ENCODE data around the gene SLC4A5. TPM values are rescaled to one million over a fixed set of nuclear protein-coding genes. Genes with fewer than 3 reads are reported as not detected.

SLC4A5 gene
- total RNA-seq, 1 experiment from 2014 or later: 0.70 TPM

GRCh38 chr2:74242354-74243071 lies 100.7 kb downstream of the SLC4A5 start:
- BruUV-seq (replicated peaks): no TSS peak
- H3K36me3 Mint-ChIP-seq (ENCODE audit: insufficient read depth, unreplicated experiment): no peaks in the 10 kb centered on the region
- no peaks in the 10 kb centered on the region for H3K27me3 Mint-ChIP-seq (ENCODE audit: insufficient read depth, unreplicated experiment)
- no peak for DNase-seq (ENCODE audit: unreplicated experiment)
- POLR2A ChIA-PET: no interaction called here
- intact Hi-C loops (cut with micrococcal nuclease): no loop called here
- H3K4me1 Mint-ChIP-seq (ENCODE audit: insufficient read depth, unreplicated experiment): peaks cover 9% of the 10 kb centered on the region
- TF ChIP-seq CTCF (IDR thresholded peaks at IDR 0.05; ENCODE audit: unreplicated experiment): no peak
- H3K27ac Mint-ChIP-seq (ENCODE audit: low read depth, unreplicated experiment): no peak overlapping the region
- no peaks in the 10 kb centered on the region for H3K9me3 Mint-ChIP-seq (ENCODE audit: unreplicated experiment)
- H3K4me3 Mint-ChIP-seq (ENCODE audit: unreplicated experiment): no peak overlapping the region
- CTCF ChIA-PET: interaction anchor here (0.5 to 1.2 kb wide), 4 partner anchors 12 to 553 kb away, joined by 3 to 5 read pairs (median 4); no protein-coding TSS in a partner anchor

GRCh38 chr2:74239346-74239745 lies 103.9 kb downstream of the SLC4A5 start:
- no peak overlapping the region for H3K4me3 Mint-ChIP-seq (ENCODE audit: unreplicated experiment)
- CTCF ChIA-PET: interaction anchor here (0.6 to 3.6 kb wide), 3 partner anchors 10 to 1026 kb away, joined by 3 to 23 read pairs (median 3); no protein-coding TSS in a partner anchor
- peaks cover 24% of the 10 kb centered on the region for H3K4me1 Mint-ChIP-seq (ENCODE audit: insufficient read depth, unreplicated experiment)

GRCh38 chr2:74238879-74239278 lies 104.3 kb downstream of the SLC4A5 start:
- ChIA-PET POLR2A (interaction anchor here (0.9 to 1.5 kb wide), 4 partner anchors 12 to 153 kb away, joined by 3 to 5 read pairs (median 4); no protein-coding TSS in a partner anchor), CTCF (interaction anchor here (0.6 to 3.6 kb wide), 5 partner anchors 11 to 1025 kb away, joined by 3 to 23 read pairs (median 3); no protein-coding TSS in a partner anchor)
- H3K9me3 Mint-ChIP-seq (ENCODE audit: unreplicated experiment): peaks cover 13% of the 10 kb centered on the region
- no peaks in the 10 kb centered on the region for H3K27me3 Mint-ChIP-seq (ENCODE audit: insufficient read depth, unreplicated experiment)
- BruUV-seq (replicated peaks): no TSS peak
- intact Hi-C loops (cut with micrococcal nuclease): no loop called here
- DNase-seq (ENCODE audit: unreplicated experiment): peak; percentile 96
- peaks cover 24% of the 10 kb centered on the region for H3K4me1 Mint-ChIP-seq (ENCODE audit: insufficient read depth, unreplicated experiment)
- no peak overlapping the region for H3K4me3 Mint-ChIP-seq (ENCODE audit: unreplicated experiment)
- H3K36me3 Mint-ChIP-seq (ENCODE audit: insufficient read depth, unreplicated experiment): no peaks in the 10 kb centered on the region
- TF ChIP-seq CTCF (IDR thresholded peaks at IDR 0.05; ENCODE audit: unreplicated experiment): no peak
- peak overlapping the region; percentile 42 for H3K27ac Mint-ChIP-seq (ENCODE audit: low read depth, unreplicated experiment)

More at GRCh38 chr2:74239346-74239745, 103.9 kb downstream of the SLC4A5 start:
- DNase-seq (ENCODE audit: unreplicated experiment): no peak
- intact Hi-C loops (cut with micrococcal nuclease): no loop called here
- no peak for TF ChIP-seq CTCF (IDR thresholded peaks at IDR 0.05; ENCODE audit: unreplicated experiment)
- H3K27ac Mint-ChIP-seq (ENCODE audit: low read depth, unreplicated experiment): peak overlapping the region; percentile 42
- H3K36me3 Mint-ChIP-seq (ENCODE audit: insufficient read depth, unreplicated experiment): no peaks in the 10 kb centered on the region
- BruUV-seq (replicated peaks): no TSS peak
- POLR2A ChIA-PET: interaction anchor here (0.9 to 1.5 kb wide), 4 partner anchors 12 to 152 kb away, joined by 3 to 5 read pairs (median 4); no protein-coding TSS in a partner anchor
- no peaks in the 10 kb centered on the region for H3K27me3 Mint-ChIP-seq (ENCODE audit: insufficient read depth, unreplicated experiment)
- H3K9me3 Mint-ChIP-seq (ENCODE audit: unreplicated experiment): peaks cover 13% of the 10 kb centered on the region

GRCh38 chr2:74235041-74235440 lies 108.2 kb downstream of the SLC4A5 start:
- intact Hi-C loops (cut with micrococcal nuclease): no loop called here
- CTCF ChIA-PET: no interaction called here
- Mint-ChIP-seq H3K27me3 (ENCODE audit: insufficient read depth, unreplicated experiment) (no peaks in the 10 kb centered on the region), H3K36me3 (ENCODE audit: insufficient read depth, unreplicated experiment) (no peaks in the 10 kb centered on the region), H3K9me3 (ENCODE audit: unreplicated experiment) (peaks cover 13% of the 10 kb centered on the region), H3K4me1 (ENCODE audit: insufficient read depth, unreplicated experiment) (peaks cover 24% of the 10 kb centered on the region), H3K4me3 (ENCODE audit: unreplicated experiment) (no peak overlapping the region), H3K27ac (ENCODE audit: low read depth, unreplicated experiment) (no peak overlapping the region)
- POLR2A ChIA-PET: no interaction called here
- no peak for TF ChIP-seq CTCF (IDR thresholded peaks at IDR 0.05; ENCODE audit: unreplicated experiment)
- no peak for DNase-seq (ENCODE audit: unreplicated experiment)
- BruUV-seq (replicated peaks): no TSS peak
